ENCODE data around the gene FASTK.
A peak's percentile ranks its signal among the peaks of the same experiment; 100 is the strongest.
"Not testable (repeated sequence)": the region's sequence is repeated elsewhere in the genome, so short reads cannot be mapped to it uniquely, and the experiment has no call there.

FASTK gene

DNA sequence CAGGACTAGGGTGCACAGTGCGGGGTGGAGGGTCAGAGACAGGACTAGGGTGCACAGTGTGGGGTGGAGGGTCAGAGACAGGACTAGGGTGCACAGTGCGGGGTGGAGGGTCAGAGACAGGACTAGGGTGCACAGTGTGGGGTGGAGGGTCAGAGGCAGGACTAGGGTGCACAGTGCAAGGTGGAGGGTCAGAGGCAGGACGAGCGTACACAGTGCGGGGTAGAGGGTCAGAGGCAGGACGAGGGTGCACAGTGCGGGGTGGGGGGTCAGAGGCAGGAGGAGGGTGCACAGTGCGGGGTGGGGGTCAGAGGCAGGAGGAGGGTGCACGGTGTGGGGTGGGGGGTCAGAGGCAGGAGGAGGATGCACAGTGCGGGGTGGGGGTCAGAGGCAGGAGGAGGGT lies 37.2 kb downstream of the FASTK start:
- not testable (repeated sequence) for DNase-seq

- DNase-seq: no peak
Observed at GRCh38 chr7:151040616-151041375, 39.8 kb downstream of the FASTK start.

DNA sequence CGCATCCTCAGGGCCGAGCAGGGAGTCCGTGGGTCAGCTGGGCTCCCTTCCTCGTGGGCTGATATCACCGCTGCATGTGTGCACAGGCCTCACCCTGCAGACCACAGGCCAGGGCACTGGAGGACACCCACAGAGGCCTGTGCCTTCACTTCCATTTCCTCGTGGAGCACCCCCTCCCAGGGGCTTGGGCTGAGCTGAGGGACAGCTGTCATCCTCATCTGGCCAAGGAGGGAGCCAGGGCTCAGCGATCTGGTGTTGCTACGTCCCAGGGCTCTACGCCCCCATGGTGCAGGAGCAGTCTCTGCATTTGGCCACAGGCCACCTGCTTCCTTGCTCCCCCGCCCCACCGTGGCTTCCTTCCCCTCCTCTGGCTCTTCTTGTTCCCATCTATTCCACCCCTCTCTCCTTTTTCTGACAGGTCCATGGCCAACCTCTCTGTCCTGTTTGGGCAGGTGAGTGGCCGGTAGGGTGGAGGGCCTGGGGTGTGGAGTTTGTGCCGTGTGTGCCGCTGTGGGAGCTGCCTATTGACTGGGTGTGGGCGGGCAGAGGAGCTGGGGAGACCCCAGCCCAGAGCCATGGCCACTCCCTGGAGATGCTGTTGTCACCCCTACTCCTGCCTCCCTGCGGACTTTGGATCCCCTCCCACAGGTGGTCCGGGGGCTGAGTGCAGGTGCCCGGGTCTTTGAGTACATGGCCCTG lies 40.6 kb downstream of the FASTK start:
- no peak for DNase-seq

GRCh38 chr7:151038951-151039849 lies 41.4 kb downstream of the FASTK start:
- peak; percentile 91 for DNase-seq

DNA sequence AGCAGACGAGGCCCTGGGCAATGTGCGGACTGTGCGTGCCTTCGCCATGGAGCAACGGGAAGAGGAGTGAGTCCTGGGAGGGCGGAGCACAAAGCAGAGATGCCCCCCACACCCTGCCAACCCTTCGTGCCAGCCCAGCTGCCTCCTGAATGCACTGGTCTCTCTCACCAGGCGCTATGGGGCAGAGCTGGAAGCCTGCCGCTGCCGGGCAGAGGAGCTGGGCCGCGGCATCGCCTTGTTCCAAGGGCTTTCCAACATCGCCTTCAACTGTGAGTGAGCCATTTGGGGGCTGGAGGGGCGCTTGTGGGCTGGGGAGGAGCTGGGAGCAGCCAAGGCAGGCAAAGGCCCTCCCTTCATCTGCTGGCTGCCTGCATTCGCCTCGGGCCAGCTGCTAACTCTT lies 44.7 kb downstream of the FASTK start:
- DNase-seq: no peak

DNA sequence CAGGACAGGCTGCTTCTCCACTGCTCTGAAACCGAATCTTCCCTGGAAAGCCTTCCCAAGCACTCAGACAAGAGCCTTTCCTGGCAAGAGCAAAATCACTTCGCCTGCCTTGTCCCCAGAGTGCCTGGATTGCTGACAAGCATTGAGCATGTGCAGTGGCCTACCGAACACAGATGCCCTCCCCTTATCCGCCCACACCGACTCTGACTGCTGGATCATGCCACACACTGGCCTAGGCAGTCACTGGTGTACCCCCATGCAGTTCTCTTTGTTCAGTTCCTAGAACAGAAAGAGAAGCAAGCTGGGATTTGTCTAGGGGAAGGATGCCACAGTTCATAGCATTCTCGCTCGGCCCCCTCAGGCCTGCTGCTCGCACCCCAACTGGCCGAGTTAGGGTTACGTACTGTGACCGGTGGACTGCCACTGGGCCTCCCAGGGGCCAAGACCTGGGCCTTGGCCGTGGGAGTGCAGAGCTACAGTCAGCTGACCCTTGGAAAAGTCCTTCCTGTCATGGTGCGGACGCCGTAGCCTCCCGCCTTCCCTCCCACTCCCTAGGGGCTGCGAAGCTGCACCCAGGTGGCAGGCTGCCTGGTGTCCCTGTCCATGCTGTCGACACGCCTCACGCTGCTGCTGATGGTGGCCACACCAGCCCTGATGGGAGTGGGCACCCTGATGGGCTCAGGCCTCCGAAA lies 45.4 kb downstream of the FASTK start:
- DNase-seq: no peak

DNA sequence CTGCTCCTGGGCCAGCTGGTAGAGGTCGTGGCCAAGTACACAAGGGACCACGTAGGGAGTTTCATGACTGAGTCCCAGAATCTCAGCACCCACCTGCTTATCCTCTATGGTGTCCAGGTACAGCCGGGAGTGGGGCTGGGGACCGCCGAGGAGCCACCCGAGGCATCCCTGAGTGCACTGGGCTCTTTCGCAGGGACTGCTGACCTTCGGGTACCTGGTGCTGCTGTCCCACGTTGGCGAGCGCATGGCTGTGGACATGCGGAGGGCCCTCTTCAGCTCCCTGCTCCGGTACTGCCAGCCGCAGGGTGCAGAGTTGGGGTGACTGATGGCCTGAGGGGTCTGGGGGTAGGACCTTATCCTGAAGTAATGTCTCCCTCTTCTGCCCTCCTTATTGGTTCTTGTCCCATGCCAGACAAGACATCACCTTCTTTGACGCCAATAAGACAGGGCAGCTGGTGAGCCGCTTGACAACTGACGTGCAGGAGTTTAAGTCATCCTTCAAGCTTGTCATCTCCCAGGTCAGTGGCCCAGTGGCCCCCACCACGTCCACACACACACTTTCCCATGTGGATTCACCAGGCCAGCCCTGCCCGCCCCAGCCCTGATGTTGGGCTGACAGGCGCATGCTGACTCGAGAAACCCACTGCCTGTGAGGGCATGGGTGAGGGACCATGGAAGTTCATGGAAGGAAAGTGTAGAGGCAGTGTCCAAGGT lies 46.1 kb downstream of the FASTK start:
- no peak for DNase-seq

DNA sequence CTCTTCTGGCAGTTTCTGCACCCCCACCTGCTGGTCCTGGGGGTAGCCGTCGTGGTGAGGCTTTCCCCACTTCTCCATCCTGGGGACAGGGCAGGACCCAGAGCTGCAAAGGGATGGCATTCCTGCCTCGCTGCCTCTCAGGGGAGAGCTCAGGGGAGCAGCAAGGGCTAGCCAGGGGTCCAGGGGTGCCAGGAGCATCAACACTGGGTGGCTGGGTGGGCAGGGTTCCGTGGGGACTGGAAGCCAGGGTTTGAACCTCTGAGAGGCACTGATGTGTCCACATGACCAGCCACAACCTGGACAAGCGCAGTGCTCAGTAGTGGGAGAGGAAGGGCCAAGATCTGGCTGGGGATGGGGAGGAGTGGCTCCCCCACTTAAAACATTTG lies 46.8 kb downstream of the FASTK start:
- DNase-seq: no peak

- DNase-seq: no peak
Observed at GRCh38 chr7:151032936-151033863, 47.4 kb downstream of the FASTK start.

GRCh38 chr7:151031011-151031410 lies 49.6 kb downstream of the FASTK start:
- no peak for DNase-seq

GRCh38 chr7:151028948-151029501 lies 51.6 kb downstream of the FASTK start:
- no peak for DNase-seq

DNA sequence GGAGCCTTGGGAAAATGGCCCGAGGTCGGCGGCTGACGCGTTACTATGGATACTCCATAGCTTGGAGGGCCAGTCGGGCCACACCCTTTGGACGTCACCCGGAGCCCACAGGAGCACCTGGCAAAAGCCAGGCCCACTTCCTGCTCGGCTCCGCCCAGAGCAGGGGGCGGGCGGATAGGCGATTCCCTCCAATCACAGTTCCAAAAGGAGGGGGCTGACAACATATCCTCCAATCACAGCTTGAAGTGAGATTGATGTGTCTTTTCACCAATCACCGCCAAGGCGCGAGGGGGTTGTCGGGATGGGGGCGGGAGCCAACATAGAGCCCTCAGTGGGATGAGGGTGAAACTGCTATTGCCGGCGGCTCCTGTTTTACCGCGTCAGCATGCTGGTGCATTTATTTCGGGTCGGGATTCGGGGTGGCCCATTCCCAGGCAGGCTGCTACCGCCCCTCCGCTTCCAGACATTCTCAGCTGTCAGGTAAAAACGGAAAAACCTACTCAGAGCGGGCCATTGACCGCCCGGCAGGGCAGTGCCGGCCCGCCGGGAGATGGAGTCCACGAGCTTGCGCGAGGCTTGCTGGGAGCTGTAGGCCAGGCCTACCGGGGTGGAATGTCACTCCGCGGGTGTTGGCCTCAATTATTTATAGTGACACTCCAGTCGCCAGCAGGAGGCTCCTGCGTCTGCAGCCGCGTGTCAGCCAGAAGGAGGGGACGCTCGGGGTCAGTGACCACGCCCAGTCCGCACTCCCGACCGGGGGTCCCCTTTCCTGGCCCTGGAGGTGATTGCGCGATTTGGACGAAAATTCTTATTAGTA lies 52.3 kb downstream of the FASTK start, which contains the start of gene ABCB8:
TSS of gene ABCB8 (plus strand) at position 320 of the 817 bp plus-strand sequence. CDS start at position 386, 66 bp downstream.
- peak; percentile 98 for DNase-seq

- not testable (repeated sequence) for DNase-seq
Observed at GRCh38 chr7:151027728-151028130, 52.9 kb downstream of the FASTK start.

DNA sequence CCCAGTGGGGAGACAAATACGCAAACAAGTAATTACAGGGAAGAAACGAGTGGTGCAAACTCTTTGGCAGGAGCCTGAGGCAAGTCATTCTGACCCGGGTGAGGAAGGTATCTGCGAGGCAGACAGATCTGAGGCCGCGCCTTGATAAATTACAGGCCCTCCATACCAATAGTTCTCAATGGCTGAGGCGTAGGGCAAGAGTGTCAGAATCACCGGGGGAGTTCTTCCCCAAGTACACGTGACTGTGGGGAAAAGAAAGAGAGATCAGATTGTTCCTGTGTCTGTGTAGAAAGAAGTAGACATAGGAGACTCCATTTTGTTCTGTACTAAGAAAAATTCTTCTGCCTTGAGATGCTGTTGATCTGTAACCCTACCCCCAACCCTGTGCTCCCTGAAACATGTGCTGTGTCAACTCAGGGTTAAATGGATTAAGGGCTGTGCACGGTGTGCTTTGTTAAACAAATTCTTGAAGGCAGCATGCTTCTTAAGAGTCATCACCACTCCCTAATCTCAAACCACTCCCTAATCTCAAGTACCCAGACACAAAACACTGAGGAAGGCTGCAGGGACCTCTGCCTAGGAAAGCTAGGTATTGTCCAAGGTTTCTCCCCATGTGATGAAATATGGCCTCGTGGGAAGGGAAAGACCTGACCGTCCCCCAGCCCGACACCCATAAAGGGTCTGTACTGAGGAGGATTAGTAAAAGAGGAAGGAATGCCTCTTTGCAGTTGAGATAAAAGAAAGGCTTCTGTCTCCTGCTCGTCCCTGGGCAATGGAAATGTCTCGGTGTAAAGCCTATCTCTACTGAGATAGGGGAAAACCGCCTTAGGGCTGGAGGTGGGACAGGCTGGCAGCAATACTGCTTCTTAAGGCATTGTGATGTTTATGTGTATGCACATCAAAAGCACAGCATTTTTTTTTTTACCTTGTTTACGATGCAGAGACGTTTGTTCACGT lies 53.6 kb downstream of the FASTK start:
- not testable (repeated sequence) for DNase-seq
